Tibial nerve (tissue), 4 donors: ENCODE data around the gene GRIK4. TPM values are rescaled to one million over a fixed set of nuclear protein-coding genes. Genes with fewer than 3 reads are reported as not detected.

Source experiments
- DNase-seq, 2 donors: peaks; one replicate each; pipeline ENCODE4 v3.0.0-alpha.2; 2019; ENCODE audit warnings: low spot score in 2 of 2
- H3K27ac ChIP-seq, 4 donors: fragments of 200-600 bp; sonication (generic) in 3 of 4; one replicate each; pipeline ENCODE4 v1.5.1; 2017 to 2019; ENCODE audit warnings: mild to moderate bottlenecking in 1 of 4
- H3K27me3 ChIP-seq, 2 donors: fragments of 200-600 bp; sonication (generic) in 1 of 2; one replicate each; pipeline versions ENCODE4 v1.5.1 to v1.6.0; 2017 to 2019
- H3K36me3 ChIP-seq, 3 donors: fragments of 200-600 bp; sonication (generic); one replicate each; pipeline ENCODE4 v1.5.1; 2018 to 2019
- H3K4me1 ChIP-seq, 4 donors: fragments of 200-600 bp; sonication (generic) in 3 of 4; one replicate each; pipeline ENCODE4 v1.5.1; 2017 to 2019
- H3K4me3 ChIP-seq, 4 donors: fragments of 200-600 bp; sonication (generic) in 3 of 4; one replicate each; pipeline ENCODE4 v1.5.1; 2017 to 2019; ENCODE audit warnings: mild to moderate bottlenecking in 1 of 4, moderate library complexity in 1 of 4
- H3K9me3 ChIP-seq, 4 donors: fragments of 200-600 bp; sonication (generic) in 3 of 4; one replicate each; pipeline ENCODE4 v1.5.1; 2017 to 2019
- CTCF ChIP-seq, 5 experiments: fragments of 200-600 bp in 3 of 5; fragments of 450-650 bp in 2 of 5; sonication (generic) in 3 of 5; IDR thresholded peaks; one replicate each; pipeline ENCODE4 v1.5.1; 2016 to 2019; ENCODE audit warnings: antibody characterized with exemption in 5 of 5, mild to moderate bottlenecking in 3 of 5, moderate library complexity in 2 of 5
- EP300 ChIP-seq, 2 donors: sonication (generic); formaldehyde crosslinking; IDR thresholded peaks; one replicate each; pipeline ENCODE4 v1.6.1; 2017; ENCODE audit warnings: antibody characterized with exemption in 2 of 2, mild to moderate bottlenecking in 1 of 2
- POLR2A ChIP-seq, 2 donors: fragments of 450-650 bp; IDR thresholded peaks; one replicate each; pipeline ENCODE4 v1.6.1; 2017; ENCODE audit warnings: antibody characterized with exemption in 2 of 2, mild to moderate bottlenecking in 2 of 2, moderate library complexity in 2 of 2
- WGBS, 2 donors: methylation state at CpG; one replicate each; pipeline ENCODE4 v1.1.5; 2018; 5-methylcytosine and 5-hydroxymethylcytosine counted together
- total RNA-seq, 4 donors: library from RNA; depleted of rRNA; stranded (reverse); fragments of >200 nt; gene quantifications; one replicate each; pipeline ENCODE4 v1.1.0, GENCODE V29; 2016

Gene GRIK4
- total RNA-seq, 4 donors from 2014 or later: 0.22 to 0.98 TPM; not detected in 2

- H3K9me3 ChIP-seq: no peaks in the 10 kb centered on the region
- no peak for DNase-seq
- H3K27ac ChIP-seq: no peak overlapping the region
- no peaks in the 10 kb centered on the region for H3K36me3 ChIP-seq
- H3K4me3 ChIP-seq: no peak overlapping the region
- 85 to 90% methylated on average over 10 of the region's 10 CpGs for WGBS, 2 donors
- no peak for TF ChIP-seq EP300 (IDR thresholded peaks at IDR 0.05)
- TF ChIP-seq POLR2A (IDR thresholded peaks at IDR 0.05): no peak
- TF ChIP-seq CTCF (IDR thresholded peaks at IDR 0.05): no peak
- H3K4me1 ChIP-seq: peaks cover 0 to 2% (median 0%) of the 10 kb centered on the region in 4 donors
- no peaks in the 10 kb centered on the region for H3K27me3 ChIP-seq
Measured at GRCh38 chr11:120642196-120642894, 130.8 kb downstream of the GRIK4 start.

- WGBS, 2 donors: 73 to 74% methylated on average over 6 of the region's 6 CpGs
- no peak for DNase-seq
- Histone ChIP-seq H3K9me3 (no peaks in the 10 kb centered on the region), H3K27me3 (no peaks in the 10 kb centered on the region), H3K4me3 (no peak overlapping the region), H3K36me3 (no peaks in the 10 kb centered on the region), H3K27ac (no peak overlapping the region), H3K4me1 (peaks cover 0 to 2% (median 0%) of the 10 kb centered on the region in 4 donors)
- TF ChIP-seq EP300 (IDR thresholded peaks at IDR 0.05) (no peak), CTCF (IDR thresholded peaks at IDR 0.05) (no peak), POLR2A (IDR thresholded peaks at IDR 0.05) (no peak)
Measured at GRCh38 chr11:120643284-120643683, 131.7 kb downstream of the GRIK4 start.

- no peaks in the 10 kb centered on the region for H3K27me3 ChIP-seq
- WGBS, 2 donors: 14 to 36% methylated on average over 12 of the region's 12 CpGs
- H3K36me3 ChIP-seq: no peaks in the 10 kb centered on the region
- H3K9me3 ChIP-seq: no peaks in the 10 kb centered on the region
- DNase-seq: no peak
- peaks cover 0 to 2% (median 0%) of the 10 kb centered on the region in 4 donors for H3K4me1 ChIP-seq
- no peak overlapping the region for H3K27ac ChIP-seq
- H3K4me3 ChIP-seq: no peak overlapping the region
- TF ChIP-seq CTCF (IDR thresholded peaks at IDR 0.05) (no peak), POLR2A (IDR thresholded peaks at IDR 0.05) (no peak), EP300 (IDR thresholded peaks at IDR 0.05) (no peak)
Measured at GRCh38 chr11:120645639-120646038, 134.1 kb downstream of the GRIK4 start.

- no peak for DNase-seq
- Histone ChIP-seq H3K36me3 (no peaks in the 10 kb centered on the region), H3K27ac (no peak overlapping the region), H3K9me3 (no peaks in the 10 kb centered on the region), H3K27me3 (no peaks in the 10 kb centered on the region), H3K4me3 (no peak overlapping the region), H3K4me1 (peaks cover 0 to 2% (median 0%) of the 10 kb centered on the region in 4 donors)
- WGBS, 2 donors: 78 to 80% methylated on average over 3 of the region's 3 CpGs
- TF ChIP-seq EP300 (IDR thresholded peaks at IDR 0.05): no peak
- TF ChIP-seq POLR2A (IDR thresholded peaks at IDR 0.05): no peak
- no peak for TF ChIP-seq CTCF (IDR thresholded peaks at IDR 0.05)
Measured at GRCh38 chr11:120646206-120646605, 134.7 kb downstream of the GRIK4 start.

GRCh38 chr11:120647681-120648080, 136.1 kb downstream of the GRIK4 start:
- peaks cover 0 to 2% (median 0%) of the 10 kb centered on the region in 4 donors for H3K4me1 ChIP-seq
- no peak for TF ChIP-seq CTCF (IDR thresholded peaks at IDR 0.05)
- no peak for TF ChIP-seq POLR2A (IDR thresholded peaks at IDR 0.05)
- TF ChIP-seq EP300 (IDR thresholded peaks at IDR 0.05): no peak
- H3K4me3 ChIP-seq: no peak overlapping the region
- H3K36me3 ChIP-seq: no peaks in the 10 kb centered on the region
- H3K27ac ChIP-seq: no peak overlapping the region
- 80 to 85% methylated on average over 10 to 12 of the region's 12 CpGs for WGBS, 2 donors
- no peak for DNase-seq
- H3K27me3 ChIP-seq: no peaks in the 10 kb centered on the region
- no peaks in the 10 kb centered on the region for H3K9me3 ChIP-seq
